Kidney capillary endothelial cell (primary cell): ENCODE data around the gene PRKCZ.
A peak's percentile ranks its signal among the peaks of the same experiment; 100 is the strongest.

Source experiments
- DNase-seq: peaks from one replicate; pipeline ENCODE4 v3.0.0-alpha.2; 2018; ENCODE audit warnings: low spot score

The PRKCZ gene

GRCh38 chr1:2046174-2046917 lies 3.9 kb upstream of the PRKCZ start:
- DNase-seq: peak; percentile 11

- no peak for DNase-seq
Observed at GRCh38 chr1:2046953-2047748, 3.1 kb upstream of the PRKCZ start.

DNA sequence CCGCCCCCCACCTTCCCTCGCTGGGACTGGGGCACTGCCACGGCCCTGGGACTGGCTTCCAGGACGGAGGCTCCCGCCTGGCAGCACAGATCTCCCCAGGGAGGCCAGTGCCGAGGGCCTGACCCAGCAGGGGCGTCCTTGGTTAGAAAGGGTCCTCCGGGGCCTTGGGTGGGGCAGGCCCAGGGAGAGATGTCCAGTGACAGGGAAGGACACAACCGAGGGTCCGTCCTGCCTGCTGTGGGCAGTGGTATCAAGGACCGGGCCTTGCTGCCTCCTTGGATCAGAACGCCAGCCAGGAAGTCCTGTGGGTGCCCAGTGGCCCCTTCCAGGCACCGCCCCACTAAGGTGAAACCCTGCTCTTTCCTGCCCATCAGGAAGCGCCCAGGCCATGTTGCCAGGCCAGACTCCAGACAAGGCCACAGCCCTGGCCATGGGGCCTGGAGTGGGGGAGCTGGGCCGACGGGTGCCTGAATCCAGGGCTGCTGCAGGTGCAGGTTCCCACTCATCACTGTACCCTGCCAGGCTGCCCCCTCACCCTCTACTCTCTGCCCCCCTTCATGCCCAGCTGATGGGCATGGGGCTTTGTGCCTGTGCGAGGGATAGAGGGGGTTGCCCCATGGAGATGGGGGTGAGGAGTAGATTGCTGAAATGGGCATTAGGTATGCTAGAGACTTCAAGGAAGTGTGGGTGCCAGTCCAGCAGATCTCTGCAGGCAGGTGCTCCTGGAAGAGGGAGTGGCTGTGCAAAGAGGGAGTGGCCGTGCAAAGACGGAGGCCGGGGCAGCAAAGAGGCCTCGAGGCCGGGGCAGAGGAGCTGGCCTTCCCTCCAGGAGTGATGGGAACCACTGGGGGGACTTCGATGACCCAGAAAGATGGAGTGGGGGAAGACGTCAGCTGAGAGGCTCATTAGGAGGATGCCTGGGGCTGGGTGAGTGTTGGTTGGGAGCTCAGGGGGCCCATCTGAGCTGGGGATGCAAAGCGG lies 2.2 kb upstream of the PRKCZ start:
- no peak for DNase-seq

DNA sequence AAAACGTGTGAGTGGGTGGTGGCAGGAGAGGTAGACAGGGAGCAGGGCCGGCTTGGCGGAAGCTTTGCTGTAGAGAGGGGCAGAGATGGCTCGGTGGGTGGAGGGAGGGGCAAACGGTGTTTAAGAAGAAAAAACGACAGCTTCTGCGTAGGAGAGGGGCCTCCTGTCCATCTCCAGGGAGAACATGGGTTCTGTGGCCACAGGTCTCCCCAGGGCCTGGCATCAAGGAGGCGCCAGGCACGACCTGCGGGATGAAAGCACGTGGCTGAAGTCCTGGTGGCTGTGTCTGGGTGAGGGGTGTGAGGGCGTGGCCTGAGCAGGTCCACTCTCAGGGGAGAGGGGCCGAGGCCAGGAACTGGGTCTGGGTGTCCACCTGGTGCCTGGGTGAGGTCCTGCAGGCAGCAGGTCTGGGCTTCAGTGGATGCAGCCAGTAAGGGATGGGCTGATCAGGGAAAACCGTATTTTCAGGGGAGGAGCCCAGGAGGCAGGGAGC lies 940 bp upstream of the PRKCZ start:
- DNase-seq: no peak

DNA sequence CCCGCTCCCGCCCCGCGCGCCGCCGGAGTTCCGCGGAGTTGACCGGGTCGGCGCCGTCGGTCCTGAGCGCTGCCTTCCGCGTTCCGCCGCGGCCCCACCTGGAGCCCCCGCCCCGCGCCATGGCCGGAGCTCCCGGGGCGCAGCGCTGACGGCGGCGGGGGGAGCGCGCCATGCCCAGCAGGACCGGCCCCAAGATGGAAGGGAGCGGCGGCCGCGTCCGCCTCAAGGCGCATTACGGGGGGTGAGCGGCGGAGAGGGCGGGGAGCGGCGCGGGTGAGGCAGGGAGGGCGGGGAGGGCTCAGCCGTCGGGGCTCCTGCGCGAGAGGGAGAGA lies 216 bp downstream of the PRKCZ start:
- no peak for DNase-seq

DNA sequence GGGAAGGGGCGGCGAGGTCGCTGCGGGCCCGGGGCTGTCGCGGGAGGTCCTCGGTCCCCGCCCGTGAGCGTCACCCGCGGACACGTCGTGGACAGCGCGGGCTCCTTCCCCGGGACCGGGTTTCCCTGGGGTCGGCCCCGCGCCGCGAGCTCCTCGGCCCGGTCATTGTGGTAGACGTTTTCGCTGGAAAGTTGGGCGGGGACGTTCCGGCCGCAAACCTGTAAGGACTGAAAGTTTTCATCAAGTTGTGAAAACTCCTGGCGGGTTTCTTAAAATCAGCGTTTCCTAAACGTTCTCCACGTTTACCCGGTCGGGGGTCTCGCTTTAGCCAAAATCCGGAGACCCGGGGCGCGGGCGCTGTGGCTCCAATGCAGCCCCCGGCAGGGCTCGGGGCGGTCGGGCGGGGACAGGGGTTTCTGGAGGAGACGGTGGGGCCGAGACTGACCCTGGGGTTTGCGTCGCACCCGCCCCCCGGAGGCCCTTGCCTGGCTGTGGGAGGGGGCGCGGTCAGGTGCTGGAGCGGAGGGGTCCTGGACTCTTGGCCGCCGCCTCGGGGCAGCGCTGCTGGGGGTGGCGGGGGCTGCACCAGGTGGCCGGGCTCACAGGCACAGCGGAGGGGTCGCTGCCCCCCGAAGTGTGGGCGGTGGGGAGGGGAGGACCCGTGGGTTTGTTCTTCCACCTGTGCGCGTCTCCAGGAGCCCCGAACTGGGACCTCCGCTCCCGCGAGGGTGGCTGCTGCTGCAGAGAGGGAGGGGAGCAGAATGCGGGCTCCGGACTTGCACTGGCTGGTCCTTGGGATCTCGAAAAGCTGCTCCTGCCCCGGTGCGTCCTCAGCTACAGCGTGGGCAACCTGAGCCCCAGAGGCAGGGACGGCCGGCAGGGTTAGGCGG lies 827 bp downstream of the PRKCZ start:
- DNase-seq: no peak

DNA sequence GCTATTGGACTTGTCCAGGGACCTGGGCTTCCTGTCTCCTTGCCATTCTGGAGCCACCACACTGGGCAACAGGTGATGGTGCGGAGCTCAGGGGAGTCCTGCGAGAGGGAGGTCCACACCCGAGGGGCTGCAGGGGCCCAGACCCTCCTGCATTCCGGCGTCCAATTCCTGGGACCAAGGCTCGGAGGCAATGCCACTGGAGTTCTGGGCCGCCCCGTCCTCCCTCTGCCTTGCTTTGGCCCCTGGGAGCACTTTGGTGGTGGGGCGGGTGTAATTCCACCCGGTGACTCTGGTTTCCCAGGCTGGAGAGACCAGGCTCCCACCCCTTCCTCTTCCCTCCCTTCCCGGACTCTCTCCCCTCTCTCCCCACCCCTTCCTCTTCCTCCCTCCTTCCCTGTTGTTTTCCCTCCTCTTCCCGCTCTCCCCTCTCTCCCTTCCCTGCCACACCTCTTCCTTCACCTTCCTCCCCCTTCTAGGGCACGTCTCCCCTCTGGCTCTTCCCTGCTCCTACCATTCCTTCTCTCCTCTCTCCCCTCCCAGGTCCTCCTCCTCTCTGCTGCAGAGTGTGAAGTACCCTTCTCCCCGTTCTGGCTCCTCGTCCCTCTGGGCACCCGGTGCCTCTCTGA lies 2.0 kb downstream of the PRKCZ start:
- no peak for DNase-seq

DNA sequence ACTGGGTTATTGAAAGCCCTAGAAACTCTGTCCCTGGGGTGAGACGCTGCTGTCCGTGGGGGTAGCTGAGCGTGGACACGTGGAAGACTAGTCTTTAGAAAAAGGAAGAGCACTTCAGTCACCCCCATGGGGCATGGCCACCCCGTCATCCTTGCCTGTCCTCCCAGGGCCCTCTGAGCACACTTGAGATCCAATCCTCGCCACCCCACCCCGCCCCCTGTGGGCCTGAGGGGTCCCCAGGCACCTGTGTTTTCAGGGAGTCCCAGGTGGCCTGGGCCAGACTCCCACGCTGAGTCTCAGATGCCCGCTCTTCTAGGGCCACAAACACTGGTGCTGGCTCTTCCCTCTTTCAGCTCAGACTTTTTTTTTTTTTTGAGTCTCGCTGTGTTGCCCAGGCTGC lies 2.5 kb downstream of the PRKCZ start:
- DNase-seq: no peak

GRCh38 chr1:2053217-2053616 lies 3.0 kb downstream of the PRKCZ start:
- no peak for DNase-seq

DNA sequence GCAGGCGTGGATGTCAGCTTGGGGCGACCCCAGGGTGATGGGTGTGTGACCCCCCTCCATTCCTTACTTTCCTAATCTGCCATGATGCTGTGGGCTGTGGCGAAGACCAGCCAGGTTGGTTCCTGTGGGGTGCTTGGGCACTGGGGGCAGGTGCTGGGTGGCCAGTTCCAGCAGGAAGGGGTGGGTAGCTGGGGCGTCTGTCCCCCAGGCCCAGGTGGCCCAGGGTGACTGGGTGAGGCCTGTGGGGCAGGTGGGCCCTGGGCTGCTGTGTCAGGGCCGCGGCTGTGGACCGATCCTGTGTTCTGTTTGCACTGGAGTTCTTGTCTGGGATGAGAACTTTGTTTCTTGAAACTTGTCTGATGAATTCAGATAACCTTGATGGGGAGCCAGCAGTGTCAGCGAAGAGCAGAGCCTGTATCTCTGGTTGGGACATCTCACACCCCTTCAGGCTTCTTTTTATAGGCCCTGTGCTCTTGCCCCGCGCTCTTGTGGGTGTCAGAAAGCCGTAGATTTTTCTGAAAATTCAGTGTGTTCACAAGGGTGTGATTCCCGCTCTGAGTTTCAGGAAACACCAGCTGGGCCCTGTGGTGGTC lies 3.7 kb downstream of the PRKCZ start:
- DNase-seq: no peak

DNA sequence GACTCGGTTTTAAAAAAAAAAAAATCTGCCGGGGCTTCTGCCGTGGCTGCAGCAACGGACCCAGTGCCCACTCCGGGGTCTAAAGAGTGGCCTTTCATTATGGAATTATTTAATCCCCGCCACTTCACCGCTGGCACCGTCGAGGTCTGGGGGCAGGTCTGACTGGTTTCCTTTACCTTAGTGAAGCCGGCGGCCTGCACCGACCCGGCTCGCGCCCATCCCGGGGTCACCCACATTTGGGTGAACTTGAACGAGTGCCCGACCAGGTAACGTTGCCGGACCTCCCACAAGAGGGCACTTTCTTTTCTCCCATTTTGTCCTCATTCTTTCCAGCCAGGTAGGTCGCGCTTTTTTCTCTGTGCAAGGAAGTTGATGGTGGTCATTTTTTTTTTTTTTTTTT lies 4.3 kb downstream of the PRKCZ start:
- no peak for DNase-seq

DNA sequence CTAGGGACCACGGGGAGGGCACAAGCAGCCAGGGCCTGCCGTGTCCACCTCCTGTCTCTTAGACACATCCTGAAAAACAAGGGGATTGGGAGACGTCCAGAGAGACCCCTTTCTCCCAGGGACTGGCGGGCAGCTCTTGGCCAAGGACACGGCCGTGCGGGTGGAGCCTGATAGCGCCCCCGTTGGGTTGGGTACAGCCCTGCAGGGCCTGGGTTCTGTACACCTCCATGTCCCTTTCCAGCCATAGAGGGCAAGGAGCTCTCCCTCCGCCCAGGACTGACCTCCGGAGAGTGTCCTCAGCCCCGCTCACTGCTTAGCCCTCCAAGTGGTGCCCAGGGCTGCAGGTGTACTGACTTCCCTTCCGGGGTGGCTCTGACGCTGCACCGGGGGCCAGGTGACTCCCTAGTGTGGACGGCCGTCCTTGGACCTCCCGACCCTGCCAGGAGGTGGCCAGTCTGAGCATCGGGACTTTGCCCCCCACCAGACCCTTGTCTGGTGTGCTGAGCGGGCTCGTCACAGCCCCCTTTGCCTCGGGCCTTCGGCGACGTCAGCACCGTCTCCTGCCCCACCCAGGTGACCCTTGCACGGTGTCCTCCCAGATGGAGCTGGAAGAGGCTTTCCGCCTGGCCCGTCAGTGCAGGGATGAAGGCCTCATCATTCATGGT lies 5.8 kb downstream of the PRKCZ start:
- no peak for DNase-seq

DNA sequence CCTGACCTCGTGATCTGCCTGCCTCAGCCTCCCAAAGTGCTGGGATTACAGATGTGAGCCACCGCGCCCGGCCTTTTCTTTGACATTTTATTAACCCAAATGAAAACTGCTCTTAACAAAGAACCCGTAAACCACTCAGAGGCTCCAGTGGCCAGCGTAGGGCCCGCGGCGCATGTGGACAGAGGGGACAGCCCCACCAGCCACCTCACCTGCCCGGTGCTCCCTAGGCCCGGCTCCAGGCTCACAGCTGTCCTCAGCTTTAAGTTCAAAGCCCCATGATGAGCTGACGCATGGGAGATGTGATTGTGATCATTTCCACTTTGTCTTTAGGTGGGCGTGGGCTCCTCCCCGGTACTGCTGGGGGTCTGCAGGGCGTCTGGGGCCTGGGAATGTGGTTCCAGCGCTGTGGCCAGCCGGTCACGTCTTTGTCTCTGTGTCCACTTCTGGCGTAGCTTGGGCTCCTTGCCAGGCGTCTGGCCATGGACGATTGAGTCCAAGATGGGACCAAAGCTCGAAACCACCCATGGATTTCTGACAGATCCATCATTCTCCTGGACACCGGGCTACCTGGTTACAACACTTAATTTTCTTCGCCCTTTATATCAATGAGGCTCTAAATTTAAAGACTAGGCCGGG lies 6.9 kb downstream of the PRKCZ start:
- DNase-seq: no peak

DNA sequence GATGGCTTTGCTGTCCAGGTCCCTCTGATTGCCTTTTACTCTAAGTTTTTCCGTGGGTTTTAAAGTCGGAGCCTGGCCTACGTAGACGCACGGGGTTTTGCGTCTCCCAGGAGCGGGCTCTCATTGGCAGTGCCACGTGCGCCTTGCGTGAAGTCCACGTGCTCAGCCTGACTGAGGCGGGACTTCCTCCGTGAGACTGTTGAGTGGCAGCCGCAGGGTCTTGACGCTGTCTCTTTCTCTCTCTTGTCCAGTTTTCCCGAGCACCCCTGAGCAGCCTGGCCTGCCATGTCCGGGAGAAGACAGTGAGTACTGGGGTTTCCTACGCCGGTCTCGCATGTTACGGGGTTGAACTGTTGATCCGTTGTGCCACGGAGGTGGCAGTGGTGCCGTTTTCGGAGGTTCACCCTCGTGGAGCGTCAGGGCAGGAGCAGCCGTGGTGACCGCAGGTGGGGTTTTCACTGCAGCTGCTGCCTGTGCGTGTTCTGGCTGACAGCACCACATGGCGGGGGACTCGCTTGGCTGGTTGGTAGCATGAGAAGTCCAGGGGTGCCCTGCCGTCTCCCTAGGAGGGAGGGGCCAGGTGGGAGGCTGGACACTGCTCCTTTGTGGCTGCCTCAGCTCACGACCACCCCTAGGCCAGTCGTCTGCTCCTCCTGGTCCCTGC lies 9.2 kb downstream of the PRKCZ start:
- no peak for DNase-seq

DNA sequence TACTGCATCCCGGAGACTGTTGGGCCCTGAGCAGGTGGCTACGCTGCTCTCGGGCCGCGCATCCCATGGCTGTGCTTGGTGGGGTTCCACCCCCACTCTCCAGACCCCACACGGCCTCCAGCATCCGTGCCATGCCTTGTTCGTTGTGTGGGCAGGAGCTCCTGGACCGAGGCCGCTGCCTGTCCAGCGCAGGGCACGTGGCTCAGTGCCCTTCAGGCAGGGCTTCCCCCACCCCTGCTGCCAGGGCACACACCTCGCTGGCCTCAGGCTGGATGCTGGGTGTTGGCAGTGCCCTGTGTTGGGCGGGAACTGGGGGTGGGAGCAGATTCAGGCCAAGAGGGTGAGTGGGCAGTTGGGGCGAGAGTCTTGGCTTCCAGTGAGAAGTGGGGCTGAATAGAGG lies 9.9 kb downstream of the PRKCZ start:
- no peak for DNase-seq

GRCh38 chr1:2060535-2060934 lies 10.3 kb downstream of the PRKCZ start:
- DNase-seq: no peak

- DNase-seq: no peak
Observed at GRCh38 chr1:2061065-2061778, 11.0 kb downstream of the PRKCZ start.

GRCh38 chr1:2065699-2066098 lies 15.5 kb downstream of the PRKCZ start:
- no peak for DNase-seq
